Activated B cell treated with CpG ODN at 0.5 μM for 24 hours (primary cell): ENCODE results near the gene PKD1. TPM values are rescaled to one million over a fixed set of nuclear protein-coding genes. Genes with fewer than 3 reads are reported as not detected.

Experiments used
- ATAC-seq: fragments of 200-7000 bp; cut with Tn5 transposase; one replicate; pipeline ENCODE4 v1.10.0; 2021; ENCODE audit warnings: low read depth, mild to moderate bottlenecking, moderate library complexity
- CTCF ChIA-PET: fragments of 350-600 bp; sonication (Branson Sonifier 250); formaldehyde crosslinking; loops from one replicate; lab custom pipeline; 2021; ENCODE audit warnings: antibody characterized with exemption; lab: Charles Lee
- POLR2A ChIA-PET: fragments of 350-600 bp; sonication (Branson Sonifier 250); formaldehyde crosslinking; loops from one replicate; lab custom pipeline; 2021; ENCODE audit warnings: antibody characterized with exemption; lab: Charles Lee
- DNase-seq: peaks from one replicate; pipeline ENCODE4 v3.0.0; 2022
- H3K27ac Mint-ChIP-seq: one replicate; pipeline ENCODE4 v1.8.0; 2020; ENCODE audit warnings: mixed read lengths
- H3K27me3 Mint-ChIP-seq: one replicate; pipeline ENCODE4 v1.8.0; 2021; ENCODE audit warnings: mixed read lengths
- H3K36me3 Mint-ChIP-seq: one replicate; pipeline ENCODE4 v1.8.0; 2021; ENCODE audit warnings: low read depth, mixed read lengths
- H3K4me1 Mint-ChIP-seq: one replicate; pipeline ENCODE4 v1.8.0; 2021; ENCODE audit warnings: mixed read lengths
- H3K4me3 Mint-ChIP-seq: one replicate; pipeline ENCODE4 v1.8.0; 2020; ENCODE audit warnings: mild to moderate bottlenecking, mixed read lengths
- H3K9me3 Mint-ChIP-seq: one replicate; pipeline ENCODE4 v1.8.0; 2020; ENCODE audit warnings: mixed read lengths
- intact Hi-C: fragments of 100-400 bp; cut with micrococcal nuclease; formaldehyde crosslinking; loops from one replicate; pipeline ENCODE4 v1.15.1; 2024
- total RNA-seq: library from RNA; stranded (reverse); gene quantifications from 2 replicates; pipeline ENCODE4 v1.2.3, GENCODE V29; 2022
- TF ChIP-seq, protein P1 (sequence below): fragments of 200-600 bp; IDR thresholded peaks from one replicate; pipeline ENCODE4 v1.8.0; 2022; ENCODE audit warnings: antibody characterized with exemption, mild to moderate bottlenecking

The PKD1 gene
- total RNA-seq, 1 donor from 2014 or later = 84.2 TPM

DNA sequence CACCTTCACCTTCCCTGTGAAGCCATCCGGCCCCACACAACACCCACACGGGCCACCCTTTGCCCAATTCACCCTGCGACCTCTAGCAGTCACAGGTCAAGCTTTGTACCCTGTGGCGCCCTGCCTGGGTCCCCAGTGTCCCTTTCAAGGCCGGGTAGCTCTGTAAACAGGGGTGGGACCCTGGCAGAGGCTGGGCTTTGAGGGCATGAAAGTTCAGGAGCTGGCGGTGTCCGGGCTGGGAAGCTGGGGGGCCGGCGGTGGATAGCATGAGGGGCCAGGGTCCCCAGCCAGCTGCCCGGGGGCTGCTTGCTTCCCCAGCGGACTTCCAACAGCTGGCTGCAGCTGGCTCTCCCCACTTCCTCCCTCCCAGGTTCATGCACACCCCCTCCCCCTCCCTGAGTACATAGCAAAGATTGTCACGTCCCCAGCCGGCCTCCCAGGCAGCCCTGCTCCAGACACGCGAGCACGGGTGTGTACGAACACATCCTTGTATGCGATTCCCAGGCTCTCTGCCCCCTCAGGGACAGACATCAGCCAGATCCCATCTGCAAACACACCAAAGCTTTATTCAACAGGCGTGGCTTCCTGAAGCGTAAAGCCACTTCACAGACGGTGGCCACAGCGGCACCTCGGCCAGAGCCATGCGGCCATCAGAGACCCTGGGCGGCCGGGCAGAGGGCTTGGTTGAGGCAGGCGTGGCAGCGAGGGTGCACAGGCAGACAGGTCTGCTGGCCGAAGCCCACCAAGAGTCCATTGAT, 96.2 kb downstream of the PKD1 start:
- no peaks in the 10 kb centered on the region for H3K36me3 Mint-ChIP-seq
- DNase-seq = no peak
- intact Hi-C loops = no loop called here
- ChIA-PET CTCF (no interaction called here), POLR2A (no interaction called here)
- no peak for ATAC-seq
- H3K9me3 Mint-ChIP-seq = no peaks in the 10 kb centered on the region
- H3K4me1 Mint-ChIP-seq = no peaks in the 10 kb centered on the region
- no peak overlapping the region for H3K4me3 Mint-ChIP-seq
- peaks cover 6% of the 10 kb centered on the region for H3K27me3 Mint-ChIP-seq
- no peak overlapping the region for H3K27ac Mint-ChIP-seq
- TF ChIP-seq, protein P1, sequence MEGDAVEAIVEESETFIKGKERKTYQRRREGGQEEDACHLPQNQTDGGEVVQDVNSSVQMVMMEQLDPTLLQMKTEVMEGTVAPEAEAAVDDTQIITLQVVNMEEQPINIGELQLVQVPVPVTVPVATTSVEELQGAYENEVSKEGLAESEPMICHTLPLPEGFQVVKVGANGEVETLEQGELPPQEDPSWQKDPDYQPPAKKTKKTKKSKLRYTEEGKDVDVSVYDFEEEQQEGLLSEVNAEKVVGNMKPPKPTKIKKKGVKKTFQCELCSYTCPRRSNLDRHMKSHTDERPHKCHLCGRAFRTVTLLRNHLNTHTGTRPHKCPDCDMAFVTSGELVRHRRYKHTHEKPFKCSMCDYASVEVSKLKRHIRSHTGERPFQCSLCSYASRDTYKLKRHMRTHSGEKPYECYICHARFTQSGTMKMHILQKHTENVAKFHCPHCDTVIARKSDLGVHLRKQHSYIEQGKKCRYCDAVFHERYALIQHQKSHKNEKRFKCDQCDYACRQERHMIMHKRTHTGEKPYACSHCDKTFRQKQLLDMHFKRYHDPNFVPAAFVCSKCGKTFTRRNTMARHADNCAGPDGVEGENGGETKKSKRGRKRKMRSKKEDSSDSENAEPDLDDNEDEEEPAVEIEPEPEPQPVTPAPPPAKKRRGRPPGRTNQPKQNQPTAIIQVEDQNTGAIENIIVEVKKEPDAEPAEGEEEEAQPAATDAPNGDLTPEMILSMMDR = no peak

Other genes starting within 250 kb of the PKD1 start
- not detected in 2 replicates for gene HS3ST6, start 217.5 kb downstream of the PKD1 start, total RNA-seq
- gene MSRB1, start 192.7 kb downstream of the PKD1 start, total RNA-seq = 14.7 and 16.6 TPM in 2 replicates
- gene RPL3L, start 181.2 kb downstream of the PKD1 start, total RNA-seq = not detected in 2 replicates
- 77.4 and 92.5 TPM in 2 replicates for gene NDUFB10, start 176.4 kb downstream of the PKD1 start, total RNA-seq
- gene RPS2, start 171.1 kb downstream of the PKD1 start, total RNA-seq = 5,116 and 5,913 TPM in 2 replicates
- gene RNF151, start 169.0 kb downstream of the PKD1 start, total RNA-seq = not detected in 2 replicates
- 41.8 and 44.2 TPM in 2 replicates for gene TBL3, start 163.8 kb downstream of the PKD1 start, total RNA-seq
- 0.37 and 0.73 TPM in 2 replicates for gene NOXO1, start 154.4 kb downstream of the PKD1 start, total RNA-seq
- 31.6 and 39.4 TPM in 2 replicates for gene GFER, start 151.7 kb downstream of the PKD1 start, total RNA-seq
- gene SYNGR3, start 145.9 kb downstream of the PKD1 start, total RNA-seq = 10.0 and 11.3 TPM in 2 replicates
- 56.4 and 59.3 TPM in 2 replicates for gene ZNF598, start 126.1 kb downstream of the PKD1 start, total RNA-seq
- gene NPW, start 116.1 kb downstream of the PKD1 start, total RNA-seq = 1.5 and 1.7 TPM in 2 replicates
- 0.56 and 0.93 TPM in 2 replicates for gene NHERF2, start 109.0 kb downstream of the PKD1 start, total RNA-seq
- gene NTHL1, start 88.1 kb downstream of the PKD1 start, total RNA-seq = 10.5 and 11.5 TPM in 2 replicates
- gene TSC2, start 87.9 kb downstream of the PKD1 start, total RNA-seq = 130 and 139 TPM in 2 replicates
- gene RAB26, start 12.7 kb upstream of the PKD1 start, total RNA-seq = 0.61 TPM in 1 of 2 replicates, not detected in the other
- 72.7 and 78.1 TPM in 2 replicates for gene TRAF7, start 19.9 kb upstream of the PKD1 start, total RNA-seq
- gene CASKIN1, start 60.7 kb upstream of the PKD1 start, total RNA-seq = not detected in 2 replicates
- gene MLST8, start 69.6 kb upstream of the PKD1 start, total RNA-seq = 35.7 and 38.7 TPM in 2 replicates
- gene BRICD5, start 75.0 kb upstream of the PKD1 start, total RNA-seq = 4.9 and 5.1 TPM in 2 replicates
- 9.9 and 10.4 TPM in 2 replicates for gene PGP, start 78.9 kb upstream of the PKD1 start, total RNA-seq
- gene E4F1, start 87.7 kb upstream of the PKD1 start, total RNA-seq = 29.9 and 31.3 TPM in 2 replicates
- gene DNASE1L2, start 100.5 kb upstream of the PKD1 start, total RNA-seq = 1.2 and 1.3 TPM in 2 replicates
- gene ECI1, start 115.7 kb upstream of the PKD1 start, total RNA-seq = 38.1 and 43.0 TPM in 2 replicates
- 228 and 232 TPM in 2 replicates for gene RNPS1, start 132.2 kb upstream of the PKD1 start, total RNA-seq
- 2.4 and 3.1 TPM in 2 replicates for gene ABCA3, start 204.8 kb upstream of the PKD1 start, total RNA-seq